ENCODE measurements around the gene ZNF513.
"Not testable (repeated sequence)": the region's sequence is repeated elsewhere in the genome, so short reads cannot be mapped to it uniquely, and the experiment has no call there.

The ZNF513 gene

GRCh38 chr2:27362678-27363420 lies 17.7 kb downstream of the ZNF513 start:
- DNase-seq, result no peak

GRCh38 chr2:27356382-27357181 lies 24.0 kb downstream of the ZNF513 start, which contains the start of gene GTF3C2:
Gene GTF3C2, minus strand, starts transcription at chr2:27356764. Its CDS starts 13,210 bp downstream, at chr2:27343554.
- DNase-seq, result peak; percentile 77 to 100 (median 96)

GRCh38 chr2:27356056-27356381 lies 24.5 kb downstream of the ZNF513 start:
- DNase-seq, result peak in 7 of 58 donors; percentile 15 to 53 (median 44)

- DNase-seq, result no peak
These were observed 26.0 kb downstream of the ZNF513 start for GRCh38 chr2:27354597-27354927.

- no peak for DNase-seq
These were observed 26.6 kb downstream of the ZNF513 start for GRCh38 chr2:27353762-27354596.

GRCh38 chr2:27353386-27353761 lies 27.2 kb downstream of the ZNF513 start:
- DNase-seq, result not testable (repeated sequence)

- DNase-seq, result no peak
These were observed 28.5 kb downstream of the ZNF513 start for GRCh38 chr2:27351802-27352598.

GRCh38 chr2:27350106-27350693 lies 30.3 kb downstream of the ZNF513 start:
- DNase-seq, result no peak

- DNase-seq, result no peak
These were observed 32.9 kb downstream of the ZNF513 start for GRCh38 chr2:27347641-27348040.

- DNase-seq, result no peak
These were observed 44.4 kb downstream of the ZNF513 start for GRCh38 chr2:27336173-27336572.

GRCh38 chr2:27335311-27335710 lies 45.2 kb downstream of the ZNF513 start:
- DNase-seq, result no peak

Data from anterior cingulate cortex (tissue), 58 donors.